SK-N-SH treated with all-trans-retinoic acid at 6 μM for 48 hours (cell line): Measurements from ENCODE around the gene CACNB3.

ENCODE experiments used
- ATAC-seq: fragments of 200-7000 bp; cut with Tn5 transposase; 3 replicates; pipeline ENCODE4 v1.9.1; 2020; ENCODE audit warnings: mild to moderate bottlenecking, moderate library complexity
- ARNTL ChIP-seq: fragments of 450-650 bp; formaldehyde crosslinking; IDR thresholded peaks from 2 replicates; pipeline ENCODE4 v1.5.0; 2020; ENCODE audit warnings: low read depth, mild to moderate bottlenecking, moderate library complexity, borderline replicate concordance
- CREB5 ChIP-seq: fragments of 250-450 bp; sonication (Bioruptor Pico); IDR thresholded peaks from 2 replicates; pipeline ENCODE4 v1.5.1; 2020; ENCODE audit warnings: low read depth, mild to moderate bottlenecking, moderate library complexity
- CSDC2 ChIP-seq: fragments of 250-450 bp; sonication (Bioruptor Pico); IDR thresholded peaks from 2 replicates; pipeline ENCODE4 v1.5.0; 2020; ENCODE audit warnings: mild to moderate bottlenecking, moderate library complexity
- CSRNP3 ChIP-seq: fragments of 250-450 bp; sonication (Bioruptor Pico); IDR thresholded peaks from 2 replicates; pipeline ENCODE4 v1.5.1; 2021; ENCODE audit warnings: mild to moderate bottlenecking, moderate library complexity
- GLIS3 ChIP-seq: fragments of 250-450 bp; sonication (Bioruptor Pico); IDR thresholded peaks from 2 replicates; pipeline ENCODE4 v1.5.0; 2020; ENCODE audit warnings: mild to moderate bottlenecking, moderate library complexity
- ISL1 ChIP-seq: fragments of 250-450 bp; sonication (Bioruptor Pico); IDR thresholded peaks from 2 replicates; pipeline ENCODE4 v2.1.2; 2022; ENCODE audit warnings: mild to moderate bottlenecking, moderate library complexity
- PATZ1 ChIP-seq: fragments of 250-450 bp; sonication (Bioruptor Pico); IDR thresholded peaks from 2 replicates; pipeline ENCODE4 v1.8.0; 2020; ENCODE audit warnings: mild to moderate bottlenecking, moderate library complexity, borderline replicate concordance
- POU6F1 ChIP-seq: fragments of 250-450 bp; sonication (Bioruptor Pico); IDR thresholded peaks from 2 replicates; pipeline ENCODE4 v1.8.0; 2021; ENCODE audit warnings: low read depth, mild to moderate bottlenecking, moderate library complexity, borderline replicate concordance
- PPARA ChIP-seq: fragments of 250-450 bp; sonication (Bioruptor Pico); IDR thresholded peaks from 2 replicates; pipeline ENCODE4 v1.5.0; 2020; ENCODE audit warnings: mild to moderate bottlenecking, borderline replicate concordance
- TCF4 ChIP-seq: fragments of 250-450 bp; sonication (Bioruptor Pico); IDR thresholded peaks from 2 replicates; pipeline ENCODE4 v1.8.0; 2021; ENCODE audit warnings: mild to moderate bottlenecking, moderate library complexity, borderline replicate concordance
- TOX ChIP-seq: fragments of 250-450 bp; sonication (Bioruptor Pico); IDR thresholded peaks from 2 replicates; pipeline ENCODE4 v1.8.0; 2021; ENCODE audit warnings: mild to moderate bottlenecking, moderate library complexity, borderline replicate concordance
- ZC3H10 ChIP-seq: fragments of 250-450 bp; sonication (Bioruptor Pico); IDR thresholded peaks from 2 replicates; pipeline ENCODE4 v1.5.1; 2021; ENCODE audit warnings: mild to moderate bottlenecking, moderate library complexity
- ZFP3 ChIP-seq: fragments of 250-450 bp; sonication (Bioruptor Pico); IDR thresholded peaks from 2 replicates; pipeline ENCODE4 v1.5.0; 2020; ENCODE audit warnings: mild to moderate bottlenecking, moderate library complexity
- ZFP30 ChIP-seq: fragments of 450-650 bp; formaldehyde crosslinking; IDR thresholded peaks from 2 replicates; pipeline ENCODE4 v1.5.0; 2022; ENCODE audit warnings: mild to moderate bottlenecking, moderate library complexity
- ZNF565 ChIP-seq: fragments of 450-650 bp; formaldehyde crosslinking; conservative IDR thresholded peaks from 2 replicates; pipeline ENCODE4 v1.5.0; 2020; ENCODE audit warnings: low read depth, mild to moderate bottlenecking, moderate library complexity
- ZNF70 ChIP-seq: fragments of 450-650 bp; formaldehyde crosslinking; IDR thresholded peaks from 2 replicates; pipeline ENCODE4 v1.5.0; 2020; ENCODE audit warnings: mild to moderate bottlenecking, moderate library complexity
- ZNF8 ChIP-seq: fragments of 450-650 bp; formaldehyde crosslinking; IDR thresholded peaks from 2 replicates; pipeline ENCODE4 v1.5.0; 2020; ENCODE audit warnings: mild to moderate bottlenecking, moderate library complexity

Gene CACNB3

GRCh38 chr12:48788854-48789775 is 29.2 kb upstream of the CACNB3 start, which contains the start of gene ADCY6:
Gene ADCY6, minus strand, starts transcription at chr12:48789089. Its CDS starts 5,655 bp downstream, at chr12:48783434.
- peak; percentile 87 for ATAC-seq
- TF ChIP-seq ZC3H10 (CRISPR knock-in tag) (no peak), TCF4 (no peak), ZNF565 (no peak), ZNF70 (no peak), ARNTL (no peak), PPARA (CRISPR knock-in tag) (no peak), GLIS3 (CRISPR knock-in tag) (no peak), CREB5 (CRISPR knock-in tag) (no peak), ZFP3 (no peak), CSDC2 (CRISPR knock-in tag) (no peak), POU6F1 (CRISPR knock-in tag) (no peak), ISL1 (CRISPR knock-in tag) (no peak)

GRCh38 chr12:48789858-48790326 is 28.4 kb upstream of the CACNB3 start:
- TF ChIP-seq CREB5 (CRISPR knock-in tag) (no peak), ARNTL (no peak), PATZ1 (CRISPR knock-in tag) (no peak), ISL1 (CRISPR knock-in tag) (no peak), ZFP3 (no peak), CSDC2 (CRISPR knock-in tag) (no peak), GLIS3 (CRISPR knock-in tag) (no peak), TOX (no peak), CSRNP3 (CRISPR knock-in tag) (no peak)
- TF ChIP-seq, all 23 proteins: peak for 0
- no peak for ATAC-seq

GRCh38 chr12:48793696-48794095 is 24.6 kb upstream of the CACNB3 start:
- no peak for TF ChIP-seq ZFP30 (CRISPR knock-in tag)
- ATAC-seq, result no peak

GRCh38 chr12:48794870-48795269 is 23.4 kb upstream of the CACNB3 start:
- ATAC-seq, result no peak
- no peak for TF ChIP-seq ZNF8 (CRISPR knock-in tag)
